Fibroblast of the aortic adventitia (primary cell): ENCODE data around the gene ELFN2. TPM values are rescaled to one million over a fixed set of nuclear protein-coding genes. Genes with fewer than 3 reads are reported as not detected.

ENCODE experiments used
- DNase-seq: peaks from one replicate; pipeline ENCODE4 v3.0.0-alpha.2; 2010; ENCODE audit warnings: low read depth
- H3K4me3 ChIP-seq: 2 replicates; pipeline ENCODE4 v1.5.1; 2011; ENCODE audit warnings: low read depth, mild to moderate bottlenecking, control low read depth, low read length, moderate library complexity
- total RNA-seq: library from RNA; depleted of rRNA; stranded (reverse); fragments of >200 nt; gene quantifications from 2 replicates; pipeline ENCODE4 v1.2.3, GENCODE V29; 2012; ENCODE audit warnings: low replicate concordance
- TF ChIP-seq, protein P1 (sequence below): IDR thresholded peaks from 2 replicates; pipeline ENCODE4 v1.5.1; 2011; ENCODE audit warnings: mild to moderate bottlenecking, low read length, control low read depth, inconsistent platforms; ENCODE audit not compliant: insufficient read depth

The ELFN2 gene
- total RNA-seq, 1 donor: 0.18 TPM

DNA sequence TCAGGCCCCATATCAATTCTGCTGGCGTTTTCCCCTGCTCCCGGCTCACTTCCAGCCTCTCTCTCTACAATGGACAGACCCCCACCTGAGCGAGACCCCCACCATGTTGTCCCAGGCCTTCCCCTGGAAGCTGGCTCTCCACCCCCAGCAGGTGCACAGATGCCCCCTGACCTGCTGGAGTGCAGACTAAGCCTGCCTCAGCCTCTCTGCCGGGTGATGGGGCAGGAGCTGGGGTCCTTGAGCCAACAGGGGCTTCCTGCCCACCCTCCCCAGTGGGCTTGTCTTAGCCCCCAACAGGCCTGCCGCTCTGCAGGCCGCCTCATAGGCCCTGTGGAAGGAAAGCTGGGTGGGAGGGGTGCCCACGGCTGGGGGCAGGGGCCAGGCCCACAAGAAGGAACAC, 10.0 kb downstream of the ELFN2 start:
- TF ChIP-seq, protein P1, sequence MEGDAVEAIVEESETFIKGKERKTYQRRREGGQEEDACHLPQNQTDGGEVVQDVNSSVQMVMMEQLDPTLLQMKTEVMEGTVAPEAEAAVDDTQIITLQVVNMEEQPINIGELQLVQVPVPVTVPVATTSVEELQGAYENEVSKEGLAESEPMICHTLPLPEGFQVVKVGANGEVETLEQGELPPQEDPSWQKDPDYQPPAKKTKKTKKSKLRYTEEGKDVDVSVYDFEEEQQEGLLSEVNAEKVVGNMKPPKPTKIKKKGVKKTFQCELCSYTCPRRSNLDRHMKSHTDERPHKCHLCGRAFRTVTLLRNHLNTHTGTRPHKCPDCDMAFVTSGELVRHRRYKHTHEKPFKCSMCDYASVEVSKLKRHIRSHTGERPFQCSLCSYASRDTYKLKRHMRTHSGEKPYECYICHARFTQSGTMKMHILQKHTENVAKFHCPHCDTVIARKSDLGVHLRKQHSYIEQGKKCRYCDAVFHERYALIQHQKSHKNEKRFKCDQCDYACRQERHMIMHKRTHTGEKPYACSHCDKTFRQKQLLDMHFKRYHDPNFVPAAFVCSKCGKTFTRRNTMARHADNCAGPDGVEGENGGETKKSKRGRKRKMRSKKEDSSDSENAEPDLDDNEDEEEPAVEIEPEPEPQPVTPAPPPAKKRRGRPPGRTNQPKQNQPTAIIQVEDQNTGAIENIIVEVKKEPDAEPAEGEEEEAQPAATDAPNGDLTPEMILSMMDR: no peak
- DNase-seq: no peak

DNA sequence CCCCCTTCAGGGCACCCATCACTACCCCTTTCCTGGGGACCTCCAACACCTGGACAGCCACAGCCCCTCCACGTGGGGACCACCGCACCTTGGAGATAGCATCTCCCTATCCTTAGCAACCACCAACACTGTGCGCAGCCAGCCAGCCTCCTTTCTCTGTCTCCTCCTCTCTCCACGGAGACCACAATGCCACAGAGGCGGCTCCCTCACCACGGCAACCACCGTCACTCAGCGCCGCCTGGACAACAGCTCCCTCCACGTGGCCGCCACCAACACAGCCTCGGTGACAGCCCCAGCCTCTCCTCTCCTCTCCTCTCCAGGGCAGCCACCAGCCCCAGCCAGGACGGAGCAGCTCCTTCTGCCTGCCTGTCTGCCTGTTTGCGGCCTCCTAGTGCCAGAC, 10.5 kb downstream of the ELFN2 start:
- DNase-seq: no peak
- H3K4me3 ChIP-seq: no peak overlapping the region
- TF ChIP-seq, protein P1: no peak

More for the DNA sequence above, 10.0 kb downstream of the ELFN2 start:
- no peak overlapping the region for H3K4me3 ChIP-seq

DNA sequence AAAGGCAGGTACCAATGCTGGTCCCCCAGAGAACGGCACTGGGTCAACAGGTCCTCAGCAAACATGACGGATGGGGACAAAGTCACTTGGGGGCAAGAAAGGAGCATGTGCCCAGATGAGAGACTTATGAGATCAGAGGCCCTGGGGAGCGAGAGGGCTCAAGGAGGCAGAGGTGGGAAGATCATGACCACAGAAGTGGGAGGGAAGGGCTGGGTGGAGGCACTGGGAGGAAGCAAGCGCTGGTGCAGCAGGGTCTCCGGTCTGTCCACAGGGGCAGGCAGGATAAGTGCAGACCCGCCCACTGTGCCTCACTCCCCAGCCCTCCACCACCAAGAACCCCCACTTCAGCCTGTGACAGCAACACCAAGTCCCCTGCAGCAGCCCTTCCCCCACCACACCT, 10.9 kb downstream of the ELFN2 start:
- no peak for DNase-seq
- no peak overlapping the region for H3K4me3 ChIP-seq
- TF ChIP-seq, protein P1: no peak

GRCh38 chr22:37415210-37415609, 12.1 kb downstream of the ELFN2 start:
- no peak for DNase-seq
- H3K4me3 ChIP-seq: no peak overlapping the region
- TF ChIP-seq, protein P1: no peak

DNA sequence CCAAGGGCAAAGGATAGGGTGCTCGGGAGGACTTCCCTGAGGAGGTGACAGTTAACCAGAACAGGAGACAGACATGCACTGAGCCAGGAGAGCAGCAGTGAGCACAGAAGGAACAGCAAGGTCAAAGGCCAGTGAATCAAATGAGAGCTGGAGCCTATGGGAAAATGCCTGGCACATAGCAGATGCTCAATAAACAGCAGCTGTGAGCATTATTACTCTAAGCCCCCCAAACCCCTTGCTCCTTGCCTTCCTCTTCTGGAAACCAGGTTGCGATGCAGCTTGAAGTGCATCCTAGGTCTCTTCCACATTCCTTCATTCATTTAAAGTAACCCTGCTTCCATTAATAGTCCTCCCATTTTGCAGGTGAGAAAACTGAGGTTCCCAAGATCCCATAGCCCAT, 13.0 kb downstream of the ELFN2 start:
- H3K4me3 ChIP-seq: no peak overlapping the region
- TF ChIP-seq, protein P1: no peak
- DNase-seq: no peak

GRCh38 chr22:37413546-37413945, 13.7 kb downstream of the ELFN2 start:
- no peak for DNase-seq
- TF ChIP-seq, protein P1: no peak
- H3K4me3 ChIP-seq: no peak overlapping the region

DNA sequence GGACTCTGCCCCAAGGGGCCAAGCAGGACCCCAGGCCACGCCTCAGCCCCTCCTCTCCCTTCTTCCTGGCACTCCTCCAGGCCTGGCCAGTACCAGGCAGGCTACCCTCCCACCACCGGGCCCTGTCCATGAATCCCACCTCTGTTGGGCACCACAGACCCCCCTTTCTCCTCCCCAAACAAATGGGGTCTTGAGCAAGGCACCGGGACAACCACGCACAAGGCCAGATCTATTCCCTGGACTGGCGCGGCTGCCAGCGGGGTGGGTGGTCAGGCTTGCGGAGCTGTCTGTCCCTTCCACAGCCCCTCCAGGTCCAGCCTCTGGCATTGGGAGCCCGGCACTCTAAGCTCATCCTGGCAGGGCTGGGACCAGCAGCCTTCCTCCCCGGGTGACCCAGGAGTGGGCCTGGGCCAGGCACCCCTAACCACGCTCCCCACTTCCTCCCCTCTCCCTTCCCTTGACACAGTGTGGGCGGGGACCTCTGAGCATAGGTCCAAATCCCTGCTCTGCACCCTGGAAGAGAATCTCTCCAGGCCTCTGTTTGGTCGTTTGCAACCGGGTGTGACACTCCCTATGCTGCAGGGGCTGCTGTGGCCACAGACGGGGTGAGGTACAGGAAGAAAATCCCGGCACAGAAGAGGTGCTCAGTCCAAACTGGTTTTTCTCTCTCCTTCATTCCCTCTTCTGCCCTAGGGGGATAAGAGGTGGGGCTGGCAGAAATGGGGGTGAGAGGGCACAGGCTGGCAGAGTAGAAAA, 14.6 kb downstream of the ELFN2 start:
- TF ChIP-seq, protein P1: no peak
- no peak overlapping the region for H3K4me3 ChIP-seq
- DNase-seq: no peak
